ENCODE results near the gene GOT1.

The GOT1 gene

GRCh38 chr10:99430116-99430450 lies 341 bp downstream of the GOT1 start:
- no peaks in the 10 kb centered on the region for H3K9me3 ChIP-seq (ENCODE audit: insufficient read depth, low read length)
- peak overlapping the region; percentile 95; the same call in 1 of the 2 replicates for H2AFZ ChIP-seq (ENCODE audit: low read depth, low read length)
- no peak for TF ChIP-seq EZH2phosphoT487 (IDR thresholded peaks at IDR 0.05; ENCODE audit: low read depth)
- no peak for TF ChIP-seq CTCF (IDR thresholded peaks at IDR 0.05; ENCODE audit: low read depth, low read length)
- peaks cover 16% of the 10 kb centered on the region for H3K79me2 ChIP-seq (ENCODE audit: low read length)
- peak overlapping the region; percentile 70 for H3K9ac ChIP-seq (ENCODE audit: low read length)
- no peaks in the 10 kb centered on the region for H4K20me1 ChIP-seq (ENCODE audit: insufficient read depth, low read length)
- H3K4me3 ChIP-seq (ENCODE audit: low read length) = peak overlapping the region; percentile 92
- no peaks in the 10 kb centered on the region for H3K27me3 ChIP-seq (ENCODE audit: low read depth, low read length)
- peaks cover 12% of the 10 kb centered on the region for H3K4me1 ChIP-seq (ENCODE audit: low read length)
- H3K27ac ChIP-seq (ENCODE audit: low read length) = no peak overlapping the region
- H3K36me3 ChIP-seq (replicated peaks; ENCODE audit: low read depth, low read length) = no peaks in the 10 kb centered on the region
- peak overlapping the region; percentile 82 for H3K4me2 ChIP-seq (ENCODE audit: low read length)

- no peaks in the 10 kb centered on the region for H4K20me1 ChIP-seq (ENCODE audit: insufficient read depth, low read length)
- H3K4me3 ChIP-seq (ENCODE audit: low read length) = peak overlapping the region; percentile 92
- H3K27ac ChIP-seq (ENCODE audit: low read length) = no peak overlapping the region
- TF ChIP-seq CTCF (IDR thresholded peaks at IDR 0.05; ENCODE audit: low read depth, low read length) = no peak
- TF ChIP-seq EZH2phosphoT487 (IDR thresholded peaks at IDR 0.05; ENCODE audit: low read depth) = no peak
- H3K9ac ChIP-seq (ENCODE audit: low read length) = peak overlapping the region; percentile 70
- peak overlapping the region; percentile 95; the same call in 1 of the 2 replicates for H2AFZ ChIP-seq (ENCODE audit: low read depth, low read length)
- peaks cover 12% of the 10 kb centered on the region for H3K4me1 ChIP-seq (ENCODE audit: low read length)
- H3K9me3 ChIP-seq (ENCODE audit: insufficient read depth, low read length) = no peaks in the 10 kb centered on the region
- peak overlapping the region; percentile 82 for H3K4me2 ChIP-seq (ENCODE audit: low read length)
- H3K36me3 ChIP-seq (replicated peaks; ENCODE audit: low read depth, low read length) = no peaks in the 10 kb centered on the region
- H3K27me3 ChIP-seq (ENCODE audit: low read depth, low read length) = no peaks in the 10 kb centered on the region
- H3K79me2 ChIP-seq (ENCODE audit: low read length) = peaks cover 16% of the 10 kb centered on the region
These were observed 818 bp downstream of the GOT1 start for GRCh38 chr10:99429517-99430095.

GRCh38 chr10:99427566-99428190 lies 2.7 kb downstream of the GOT1 start:
- no peak overlapping the region for H3K9ac ChIP-seq (ENCODE audit: low read length)
- no peaks in the 10 kb centered on the region for H3K36me3 ChIP-seq (replicated peaks; ENCODE audit: low read depth, low read length)
- no peak overlapping the region for H3K4me2 ChIP-seq (ENCODE audit: low read length)
- H3K27ac ChIP-seq (ENCODE audit: low read length) = no peak overlapping the region
- no peaks in the 10 kb centered on the region for H3K27me3 ChIP-seq (ENCODE audit: low read depth, low read length)
- TF ChIP-seq CTCF (IDR thresholded peaks at IDR 0.05; ENCODE audit: low read depth, low read length) (no peak), EZH2phosphoT487 (IDR thresholded peaks at IDR 0.05; ENCODE audit: low read depth) (no peak)
- no peak overlapping the region for H3K4me3 ChIP-seq (ENCODE audit: low read length)
- H3K79me2 ChIP-seq (ENCODE audit: low read length) = peaks cover 16% of the 10 kb centered on the region
- peaks cover 12% of the 10 kb centered on the region for H3K4me1 ChIP-seq (ENCODE audit: low read length)
- no peaks in the 10 kb centered on the region for H4K20me1 ChIP-seq (ENCODE audit: insufficient read depth, low read length)
- no peaks in the 10 kb centered on the region for H3K9me3 ChIP-seq (ENCODE audit: insufficient read depth, low read length)
- H2AFZ ChIP-seq (ENCODE audit: low read depth, low read length) = no peak overlapping the region

GRCh38 chr10:99426689-99427088 lies 3.7 kb downstream of the GOT1 start:
- H3K27ac ChIP-seq (ENCODE audit: low read length) = no peak overlapping the region
- H3K79me2 ChIP-seq (ENCODE audit: low read length) = peaks cover 16% of the 10 kb centered on the region
- no peaks in the 10 kb centered on the region for H3K9me3 ChIP-seq (ENCODE audit: insufficient read depth, low read length)
- H4K20me1 ChIP-seq (ENCODE audit: insufficient read depth, low read length) = no peaks in the 10 kb centered on the region
- no peaks in the 10 kb centered on the region for H3K27me3 ChIP-seq (ENCODE audit: low read depth, low read length)
- H2AFZ ChIP-seq (ENCODE audit: low read depth, low read length) = no peak overlapping the region
- no peak overlapping the region for H3K4me2 ChIP-seq (ENCODE audit: low read length)
- no peak for TF ChIP-seq CTCF (IDR thresholded peaks at IDR 0.05; ENCODE audit: low read depth, low read length)
- TF ChIP-seq EZH2phosphoT487 (IDR thresholded peaks at IDR 0.05; ENCODE audit: low read depth) = no peak
- no peak overlapping the region for H3K9ac ChIP-seq (ENCODE audit: low read length)
- H3K4me3 ChIP-seq (ENCODE audit: low read length) = no peak overlapping the region
- H3K36me3 ChIP-seq (replicated peaks; ENCODE audit: low read depth, low read length) = no peaks in the 10 kb centered on the region
- H3K4me1 ChIP-seq (ENCODE audit: low read length) = peaks cover 9% of the 10 kb centered on the region

Data from OCI-LY3 (cell line).